ENCODE measurements around the gene RBM18. TPM values are rescaled to one million over a fixed set of nuclear protein-coding genes. Genes with fewer than 3 reads are reported as not detected.
A peak's percentile ranks its signal among the peaks of the same experiment; 100 is the strongest.

The RBM18 gene
- total RNA-seq, 2 donors from 2014 or later: 19.2 to 23.2 TPM

DNA sequence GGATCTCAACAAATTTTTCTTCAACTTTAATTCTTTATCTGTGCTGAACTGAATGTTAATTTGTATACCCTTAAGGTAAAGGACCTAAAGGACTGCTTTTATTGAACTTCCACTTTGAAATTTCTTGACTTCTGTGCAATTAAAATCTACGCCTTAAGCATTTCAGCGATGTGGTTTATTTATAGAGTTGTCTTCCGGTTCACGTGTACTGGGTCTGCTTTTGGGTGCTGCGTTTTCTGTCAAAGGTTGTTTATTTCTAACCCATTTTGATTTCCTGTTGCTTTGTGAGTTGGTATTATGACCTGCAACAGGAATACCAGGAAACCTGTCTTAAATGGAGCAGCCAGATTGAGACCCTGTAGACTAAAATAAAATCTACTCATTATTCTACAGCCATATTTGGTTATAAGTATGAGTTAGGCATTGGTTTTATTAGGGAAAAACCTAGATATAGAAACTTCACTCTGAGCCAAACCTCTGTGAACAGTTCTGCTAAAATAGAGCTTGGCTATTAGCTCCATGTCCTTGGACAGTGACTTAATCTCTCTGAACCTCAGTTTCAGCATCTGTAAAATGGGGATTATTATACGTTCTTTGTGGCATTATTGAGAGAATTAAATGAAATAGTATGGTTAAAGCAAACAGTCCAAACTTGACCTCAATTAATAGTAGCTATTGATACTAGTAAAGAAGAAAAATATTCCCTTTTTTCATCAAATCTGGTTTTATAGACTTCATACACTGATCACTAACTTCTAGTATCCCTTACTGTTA lies 3.6 kb upstream of the RBM18 start:
- Histone ChIP-seq H3K4me1 (peaks cover 0 to 17% of the 10 kb centered on the region in 2 donors), H3K27me3 (no peaks in the 10 kb centered on the region), H3K36me3 (peaks cover 12% of the 10 kb centered on the region), H3K27ac (no peak overlapping the region), H3K4me3 (no peak overlapping the region), H3K9me3 (no peaks in the 10 kb centered on the region)
- DNase-seq (ENCODE audit: low spot score): no peak
- TF ChIP-seq, protein P1, sequence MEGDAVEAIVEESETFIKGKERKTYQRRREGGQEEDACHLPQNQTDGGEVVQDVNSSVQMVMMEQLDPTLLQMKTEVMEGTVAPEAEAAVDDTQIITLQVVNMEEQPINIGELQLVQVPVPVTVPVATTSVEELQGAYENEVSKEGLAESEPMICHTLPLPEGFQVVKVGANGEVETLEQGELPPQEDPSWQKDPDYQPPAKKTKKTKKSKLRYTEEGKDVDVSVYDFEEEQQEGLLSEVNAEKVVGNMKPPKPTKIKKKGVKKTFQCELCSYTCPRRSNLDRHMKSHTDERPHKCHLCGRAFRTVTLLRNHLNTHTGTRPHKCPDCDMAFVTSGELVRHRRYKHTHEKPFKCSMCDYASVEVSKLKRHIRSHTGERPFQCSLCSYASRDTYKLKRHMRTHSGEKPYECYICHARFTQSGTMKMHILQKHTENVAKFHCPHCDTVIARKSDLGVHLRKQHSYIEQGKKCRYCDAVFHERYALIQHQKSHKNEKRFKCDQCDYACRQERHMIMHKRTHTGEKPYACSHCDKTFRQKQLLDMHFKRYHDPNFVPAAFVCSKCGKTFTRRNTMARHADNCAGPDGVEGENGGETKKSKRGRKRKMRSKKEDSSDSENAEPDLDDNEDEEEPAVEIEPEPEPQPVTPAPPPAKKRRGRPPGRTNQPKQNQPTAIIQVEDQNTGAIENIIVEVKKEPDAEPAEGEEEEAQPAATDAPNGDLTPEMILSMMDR (IDR thresholded peaks at IDR 0.05): no peak

DNA sequence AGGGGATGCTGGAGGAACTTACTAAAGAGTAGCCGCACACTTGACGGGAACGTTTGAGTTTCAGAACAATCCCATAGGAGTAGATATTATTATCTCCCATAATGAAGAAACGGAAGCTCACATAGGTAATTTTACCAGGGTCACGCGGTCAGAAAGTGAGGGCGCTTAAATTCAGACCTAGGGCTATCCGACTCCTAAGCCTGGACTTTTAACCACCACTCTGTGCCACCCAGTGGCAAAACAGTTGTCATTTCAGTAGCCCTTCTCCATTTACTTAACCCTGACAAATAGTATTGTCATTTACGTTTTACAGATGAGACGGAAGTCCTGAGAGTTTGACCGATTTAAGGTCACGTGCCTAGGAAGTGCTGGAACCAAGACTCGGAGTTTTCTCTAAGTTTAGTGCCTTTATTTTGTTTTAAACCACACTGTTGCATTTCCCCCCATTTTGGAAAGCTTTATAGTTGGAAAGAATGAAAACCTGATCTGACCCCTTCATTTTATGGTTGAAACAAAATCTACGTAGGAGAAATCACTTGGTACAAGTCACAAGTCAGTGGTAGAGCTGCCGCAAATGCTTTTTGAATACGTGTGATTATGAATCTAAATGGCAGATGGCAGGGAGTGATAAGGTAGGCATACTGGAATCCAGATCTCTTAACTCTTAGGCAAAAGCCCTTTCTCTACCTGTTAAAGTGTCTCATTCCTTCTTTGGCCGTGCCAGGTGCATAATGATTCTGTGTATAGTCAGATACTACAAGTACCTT lies 692 bp upstream of the RBM18 start:
- no peak for DNase-seq (ENCODE audit: low spot score)
- peaks cover 9% of the 10 kb centered on the region for H3K36me3 ChIP-seq
- H3K4me1 ChIP-seq: peaks cover 0 to 42% of the 10 kb centered on the region in 2 donors
- H3K4me3 ChIP-seq: peak overlapping the region; percentile 70 to 83
- H3K9me3 ChIP-seq: no peaks in the 10 kb centered on the region
- peak overlapping the region; percentile 93 to 96 for H3K27ac ChIP-seq
- TF ChIP-seq, protein P1 (IDR thresholded peaks at IDR 0.05): no peak
- no peaks in the 10 kb centered on the region for H3K27me3 ChIP-seq

DNA sequence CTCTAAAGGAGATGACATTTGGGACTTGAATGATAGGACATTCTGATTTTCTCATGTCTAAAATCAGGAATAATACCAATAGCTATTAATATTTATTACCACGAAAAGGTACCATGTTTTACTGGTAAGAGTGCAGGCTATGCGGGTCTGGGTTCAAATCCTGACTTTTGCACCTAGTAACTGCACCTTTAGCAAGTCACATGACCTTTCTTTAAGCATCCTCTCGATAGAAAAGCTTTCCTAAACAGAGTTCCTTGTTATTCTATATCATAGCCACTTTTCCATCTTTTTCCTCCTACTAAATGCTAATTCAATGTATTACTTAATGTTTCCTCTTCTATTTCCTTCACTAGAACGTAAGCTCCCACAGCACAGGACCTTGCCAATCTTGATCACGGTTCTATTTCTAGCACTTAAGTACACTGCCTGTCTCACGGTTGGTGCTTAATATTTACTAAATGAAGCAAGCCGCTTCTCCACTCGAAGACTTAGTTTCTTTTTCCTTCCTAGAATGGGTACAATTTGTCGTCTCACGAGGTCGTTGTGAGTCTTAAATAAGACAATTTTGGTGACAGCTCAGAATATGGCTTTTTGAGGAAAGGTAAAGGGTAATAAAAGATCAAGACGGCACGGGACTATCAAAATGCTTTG lies 816 bp downstream of the RBM18 start:
- Histone ChIP-seq H3K4me3 (peak overlapping the region; percentile 70 to 83), H3K27me3 (no peaks in the 10 kb centered on the region), H3K9me3 (no peaks in the 10 kb centered on the region), H3K36me3 (peaks cover 24% of the 10 kb centered on the region), H3K4me1 (peaks cover 0 to 42% of the 10 kb centered on the region in 2 donors), H3K27ac (peak overlapping the region; percentile 93 to 96)
- TF ChIP-seq, protein P1 (IDR thresholded peaks at IDR 0.05): no peak
- no peak for DNase-seq (ENCODE audit: low spot score)

DNA sequence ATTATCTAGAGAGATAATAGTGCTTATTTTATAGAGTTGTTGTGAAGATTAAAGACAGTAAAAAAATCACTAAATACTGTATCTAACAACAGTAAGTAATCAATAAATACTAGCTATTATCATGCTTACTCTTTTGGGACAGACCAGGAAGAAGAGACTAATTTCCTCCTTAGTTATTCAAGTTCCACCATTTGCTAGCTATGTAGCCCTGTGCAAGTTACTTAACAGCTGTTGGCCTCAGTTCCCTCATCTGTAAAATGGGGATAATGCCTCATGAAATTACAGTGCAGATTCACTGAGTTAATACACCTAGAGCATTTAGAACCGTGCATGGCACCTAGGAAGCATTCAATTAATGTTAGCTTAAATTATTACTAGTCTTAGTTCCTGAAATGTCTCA lies 2.6 kb downstream of the RBM18 start:
- TF ChIP-seq, protein P1 (IDR thresholded peaks at IDR 0.05): no peak
- no peak for DNase-seq (ENCODE audit: low spot score)
- H3K27ac ChIP-seq: no peak overlapping the region
- no peaks in the 10 kb centered on the region for H3K9me3 ChIP-seq
- H3K27me3 ChIP-seq: no peaks in the 10 kb centered on the region
- H3K36me3 ChIP-seq: peaks cover 29% of the 10 kb centered on the region
- H3K4me1 ChIP-seq: peaks cover 0 to 42% of the 10 kb centered on the region in 2 donors
- no peak overlapping the region for H3K4me3 ChIP-seq

DNA sequence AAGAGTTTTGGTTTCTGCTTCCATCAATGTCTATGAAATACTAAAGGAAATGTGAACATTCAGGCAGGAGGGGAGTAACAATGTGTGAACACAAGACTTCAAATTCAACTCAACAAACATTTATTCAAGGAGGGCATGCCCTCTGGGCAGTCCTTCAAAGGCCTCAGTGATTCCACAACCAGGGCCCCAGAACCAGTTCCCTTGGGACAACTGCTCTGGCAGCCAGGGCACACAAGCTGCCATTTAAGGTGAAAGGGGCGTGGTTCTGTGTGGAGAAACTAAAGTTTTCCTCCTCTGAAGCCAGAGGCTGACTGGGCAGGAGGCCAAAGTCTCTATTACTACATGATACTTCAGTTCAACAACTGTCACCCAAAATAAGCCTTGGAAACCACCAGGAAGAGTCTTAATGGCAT lies 3.2 kb downstream of the RBM18 start:
- H3K27ac ChIP-seq: peak overlapping the region in 1 of 2 donors; percentile 1
- DNase-seq (ENCODE audit: low spot score): peak; percentile 76
- TF ChIP-seq, protein P1 (IDR thresholded peaks at IDR 0.05): no peak
- H3K27me3 ChIP-seq: no peaks in the 10 kb centered on the region
- no peak overlapping the region for H3K4me3 ChIP-seq
- H3K36me3 ChIP-seq: peaks cover 29% of the 10 kb centered on the region
- peaks cover 0 to 42% of the 10 kb centered on the region in 2 donors for H3K4me1 ChIP-seq
- H3K9me3 ChIP-seq: no peaks in the 10 kb centered on the region
